ENCODE measurements around the gene CUX1. TPM values are rescaled to one million over a fixed set of nuclear protein-coding genes. Genes with fewer than 3 reads are reported as not detected.

The CUX1 gene
- total RNA-seq, 2 experiments from 2014 or later, result 35.6 to 38.0 TPM

DNA sequence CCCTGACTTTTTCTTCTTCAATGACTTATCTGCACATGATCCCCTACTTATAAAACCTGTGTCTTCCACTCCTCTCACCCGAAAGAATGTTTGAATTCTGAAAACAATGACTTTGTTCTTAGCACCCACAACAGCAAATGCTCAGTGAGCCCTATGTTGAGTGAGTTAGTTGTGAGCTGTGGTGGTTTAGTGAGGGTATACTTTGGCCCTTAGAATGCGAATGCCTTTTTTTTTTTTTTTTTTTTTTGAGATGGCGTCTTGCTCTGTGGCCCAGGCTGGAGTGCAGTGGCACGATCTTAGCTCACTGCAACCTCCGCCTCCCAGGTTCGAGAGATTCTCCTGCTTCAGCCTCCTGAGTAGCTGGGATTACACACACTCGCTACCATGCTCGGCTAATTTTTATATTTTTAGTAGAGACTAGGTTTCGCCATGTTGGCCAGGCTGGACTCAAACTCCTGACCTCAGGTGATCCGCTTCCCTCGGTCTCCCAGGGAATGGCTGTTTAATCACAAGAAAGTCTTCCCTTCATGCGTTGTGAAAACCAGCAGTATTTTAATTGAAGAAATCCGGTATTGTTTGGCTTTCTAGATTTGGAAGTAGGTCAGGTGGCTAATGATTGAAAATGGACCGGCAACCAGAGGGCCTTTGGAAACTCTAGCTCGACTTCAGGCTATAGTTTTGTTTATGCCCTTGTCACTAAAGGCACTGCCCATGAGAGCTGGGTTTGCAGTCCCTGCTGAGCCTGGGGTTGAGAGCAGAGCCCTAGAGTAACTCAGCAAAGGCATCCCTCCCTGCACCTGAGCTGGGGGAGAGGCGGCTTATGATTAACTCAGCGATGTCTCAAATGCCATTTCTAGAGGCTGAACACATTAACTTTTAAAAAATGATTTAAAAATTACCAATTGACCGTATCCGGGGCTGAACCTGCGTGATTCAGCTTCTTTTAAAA lies 41.3 kb downstream of the CUX1 start:
- peak overlapping the region; percentile 15 for H3K27ac Mint-ChIP-seq
- intact Hi-C loops (cut with DNase I, micrococcal nuclease), result no loop called here
- POLR2A ChIA-PET, result interaction anchor here (2.2 kb wide), 1 partner anchor 11 kb away, joined by 10 read pairs; no protein-coding TSS in a partner anchor
- H3K27ac ChIP-seq (ENCODE audit: low read depth in 1 of 2, low read length in 2 of 2), result no peak overlapping the region
- H3K9me3 Mint-ChIP-seq, result no peaks in the 10 kb centered on the region
- no peaks in the 10 kb centered on the region for H3K9me3 ChIP-seq (ENCODE audit: control insufficient read depth in 1 of 2, insufficient read depth in 1 of 2, low read length in 2 of 2)
- TF ChIP-seq, protein P1, sequence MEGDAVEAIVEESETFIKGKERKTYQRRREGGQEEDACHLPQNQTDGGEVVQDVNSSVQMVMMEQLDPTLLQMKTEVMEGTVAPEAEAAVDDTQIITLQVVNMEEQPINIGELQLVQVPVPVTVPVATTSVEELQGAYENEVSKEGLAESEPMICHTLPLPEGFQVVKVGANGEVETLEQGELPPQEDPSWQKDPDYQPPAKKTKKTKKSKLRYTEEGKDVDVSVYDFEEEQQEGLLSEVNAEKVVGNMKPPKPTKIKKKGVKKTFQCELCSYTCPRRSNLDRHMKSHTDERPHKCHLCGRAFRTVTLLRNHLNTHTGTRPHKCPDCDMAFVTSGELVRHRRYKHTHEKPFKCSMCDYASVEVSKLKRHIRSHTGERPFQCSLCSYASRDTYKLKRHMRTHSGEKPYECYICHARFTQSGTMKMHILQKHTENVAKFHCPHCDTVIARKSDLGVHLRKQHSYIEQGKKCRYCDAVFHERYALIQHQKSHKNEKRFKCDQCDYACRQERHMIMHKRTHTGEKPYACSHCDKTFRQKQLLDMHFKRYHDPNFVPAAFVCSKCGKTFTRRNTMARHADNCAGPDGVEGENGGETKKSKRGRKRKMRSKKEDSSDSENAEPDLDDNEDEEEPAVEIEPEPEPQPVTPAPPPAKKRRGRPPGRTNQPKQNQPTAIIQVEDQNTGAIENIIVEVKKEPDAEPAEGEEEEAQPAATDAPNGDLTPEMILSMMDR (IDR thresholded peaks at IDR 0.05), result no peak
- H3K27me3 Mint-ChIP-seq, result no peaks in the 10 kb centered on the region
- H3K4me1 ChIP-seq (ENCODE audit: insufficient read depth, low read length), result peaks cover 21% of the 10 kb centered on the region
- H3K36me3 ChIP-seq (ENCODE audit: insufficient read depth, low read length), result no peaks in the 10 kb centered on the region
- peaks cover 6% of the 10 kb centered on the region for H3K36me3 Mint-ChIP-seq (ENCODE audit: low read depth)
- peaks cover 63% of the 10 kb centered on the region for H3K4me1 Mint-ChIP-seq (ENCODE audit: low read depth)
- ATAC-seq (ENCODE audit: poor library complexity), result no peak
- H3K4me3 ChIP-seq (ENCODE audit: low read length), result no peak overlapping the region
- CTCF ChIA-PET, result interaction anchor here (2.0 kb wide), 1 partner anchor 115 kb away, joined by 10 read pairs; no protein-coding TSS in a partner anchor
- H3K27me3 ChIP-seq (ENCODE audit: control insufficient read depth in 1 of 2, insufficient read depth in 2 of 2, low read length in 2 of 2), result no peaks in the 10 kb centered on the region
- peak overlapping the region; percentile 54 for H3K4me3 Mint-ChIP-seq
- no peak for DNase-seq

DNA sequence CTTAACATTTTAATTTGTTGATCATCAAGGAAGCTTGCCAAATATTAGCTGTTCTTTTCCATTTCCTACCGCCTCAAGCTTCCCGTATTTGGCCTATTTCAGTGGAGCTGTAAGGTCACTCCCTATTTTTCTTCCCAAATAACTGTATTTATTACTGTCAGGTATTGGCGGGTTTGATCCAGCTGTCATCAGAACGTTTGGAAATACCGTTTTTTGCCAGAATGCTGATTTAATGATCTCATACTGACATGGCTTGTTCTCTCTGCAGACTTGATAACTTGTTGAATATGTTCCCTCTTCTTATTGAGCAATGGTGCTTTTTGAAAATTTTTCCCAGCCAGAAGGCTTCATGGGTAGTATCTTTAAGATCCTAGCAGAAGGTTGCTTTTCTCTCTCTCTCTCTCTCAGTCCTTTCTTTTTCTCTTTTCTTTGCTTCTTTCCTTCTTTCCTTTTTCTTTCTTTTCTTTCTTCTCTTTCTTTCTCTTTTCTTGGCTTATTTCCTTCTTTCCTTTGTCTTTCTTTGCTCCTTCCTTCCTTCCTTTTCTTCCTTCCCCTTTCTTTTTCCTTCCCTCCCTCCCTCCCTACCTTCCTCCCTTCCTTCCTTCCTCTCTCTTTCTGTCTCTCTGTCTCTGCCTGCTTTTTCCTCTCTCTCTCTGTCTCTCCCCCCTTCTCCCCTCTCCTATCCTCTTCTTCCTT lies 42.1 kb downstream of the CUX1 start:
- ATAC-seq (ENCODE audit: poor library complexity) (no peak), DNase-seq (no peak)
- H3K4me1 Mint-ChIP-seq (ENCODE audit: low read depth), result peaks cover 59% of the 10 kb centered on the region
- Histone ChIP-seq H3K27me3 (ENCODE audit: control insufficient read depth in 1 of 2, insufficient read depth in 2 of 2, low read length in 2 of 2) (no peaks in the 10 kb centered on the region), H3K27ac (ENCODE audit: low read depth in 1 of 2, low read length in 2 of 2) (no peak overlapping the region), H3K4me3 (ENCODE audit: low read length) (no peak overlapping the region), H3K4me1 (ENCODE audit: insufficient read depth, low read length) (peaks cover 21% of the 10 kb centered on the region), H3K9me3 (ENCODE audit: control insufficient read depth in 1 of 2, insufficient read depth in 1 of 2, low read length in 2 of 2) (no peaks in the 10 kb centered on the region), H3K36me3 (ENCODE audit: insufficient read depth, low read length) (no peaks in the 10 kb centered on the region)
- peaks cover 6% of the 10 kb centered on the region for H3K36me3 Mint-ChIP-seq (ENCODE audit: low read depth)
- intact Hi-C loops (cut with DNase I, micrococcal nuclease), result no loop called here
- CTCF ChIA-PET, result no interaction called here
- POLR2A ChIA-PET, result no interaction called here
- no peak overlapping the region for H3K4me3 Mint-ChIP-seq
- H3K27me3 Mint-ChIP-seq, result no peaks in the 10 kb centered on the region
- peak overlapping the region; percentile 24 for H3K27ac Mint-ChIP-seq
- TF ChIP-seq, protein P1 (IDR thresholded peaks at IDR 0.05), result no peak
- no peaks in the 10 kb centered on the region for H3K9me3 Mint-ChIP-seq

DNA sequence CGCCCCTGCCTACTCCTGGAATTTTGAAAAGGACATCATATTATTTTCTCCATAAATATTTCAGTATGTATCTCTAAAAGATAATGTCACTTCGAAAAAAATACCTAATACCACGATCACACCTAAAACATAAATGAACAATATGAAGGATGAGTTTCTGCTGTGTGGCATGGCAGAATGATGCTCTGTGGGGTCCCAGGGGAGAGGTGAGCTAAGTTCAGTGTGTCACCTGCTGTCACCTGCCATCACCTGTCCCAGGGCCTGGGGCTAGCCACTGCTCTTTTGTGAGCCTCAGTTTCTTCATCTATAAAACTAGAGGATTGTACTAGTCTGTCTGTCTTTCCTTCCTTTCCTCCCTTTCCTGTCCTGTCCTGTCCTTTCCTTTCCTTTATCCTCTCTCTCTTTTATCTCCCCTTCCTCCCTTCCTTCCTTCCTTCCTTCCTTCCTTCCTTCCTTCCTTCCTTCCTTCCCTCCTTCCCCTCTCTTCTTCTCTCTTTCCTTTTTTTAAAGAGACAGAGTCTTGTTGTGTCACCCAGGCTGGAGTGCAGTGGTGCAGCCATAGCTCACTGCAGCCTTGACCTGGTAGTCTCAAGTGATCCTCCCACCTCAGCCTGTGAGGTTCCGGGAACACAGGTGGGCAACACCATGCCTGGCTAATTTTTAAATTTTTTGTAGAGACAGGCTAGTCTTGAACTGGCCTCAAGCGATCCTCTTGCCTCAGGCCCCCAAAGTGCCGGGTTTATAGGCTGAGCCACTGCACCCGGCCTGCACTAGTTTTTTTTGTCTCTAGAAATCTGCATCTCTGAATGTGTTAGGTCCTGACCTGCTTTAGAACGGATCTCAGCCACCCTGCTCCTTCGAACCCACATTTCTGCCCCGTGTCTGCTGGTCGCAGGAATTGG lies 43.1 kb downstream of the CUX1 start:
- DNase-seq (no peak), ATAC-seq (ENCODE audit: poor library complexity) (no peak)
- Mint-ChIP-seq H3K36me3 (ENCODE audit: low read depth) (peaks cover 6% of the 10 kb centered on the region), H3K4me3 (no peak overlapping the region), H3K9me3 (no peaks in the 10 kb centered on the region), H3K27ac (peak overlapping the region; percentile 29), H3K27me3 (no peaks in the 10 kb centered on the region), H3K4me1 (ENCODE audit: low read depth) (peaks cover 57% of the 10 kb centered on the region)
- ChIA-PET POLR2A (no interaction called here), CTCF (no interaction called here)
- Histone ChIP-seq H3K36me3 (ENCODE audit: insufficient read depth, low read length) (no peaks in the 10 kb centered on the region), H3K4me3 (ENCODE audit: low read length) (no peak overlapping the region), H3K27ac (ENCODE audit: low read depth in 1 of 2, low read length in 2 of 2) (no peak overlapping the region), H3K4me1 (ENCODE audit: insufficient read depth, low read length) (peaks cover 24% of the 10 kb centered on the region), H3K27me3 (ENCODE audit: control insufficient read depth in 1 of 2, insufficient read depth in 2 of 2, low read length in 2 of 2) (no peaks in the 10 kb centered on the region), H3K9me3 (ENCODE audit: control insufficient read depth in 1 of 2, insufficient read depth in 1 of 2, low read length in 2 of 2) (no peaks in the 10 kb centered on the region)
- intact Hi-C loops (cut with DNase I, micrococcal nuclease), result no loop called here
- TF ChIP-seq, protein P1 (IDR thresholded peaks at IDR 0.05), result no peak
